Raji (cell line): ENCODE results near the gene SLC27A2.

Experiments used
- POLR2A ChIP-seq: IDR thresholded peaks from 2 replicates; pipeline ENCODE4 v1.6.1; 2011; ENCODE audit warnings: low read depth, low read length, control low read depth; ENCODE audit not compliant: insufficient read depth

Gene SLC27A2

DNA sequence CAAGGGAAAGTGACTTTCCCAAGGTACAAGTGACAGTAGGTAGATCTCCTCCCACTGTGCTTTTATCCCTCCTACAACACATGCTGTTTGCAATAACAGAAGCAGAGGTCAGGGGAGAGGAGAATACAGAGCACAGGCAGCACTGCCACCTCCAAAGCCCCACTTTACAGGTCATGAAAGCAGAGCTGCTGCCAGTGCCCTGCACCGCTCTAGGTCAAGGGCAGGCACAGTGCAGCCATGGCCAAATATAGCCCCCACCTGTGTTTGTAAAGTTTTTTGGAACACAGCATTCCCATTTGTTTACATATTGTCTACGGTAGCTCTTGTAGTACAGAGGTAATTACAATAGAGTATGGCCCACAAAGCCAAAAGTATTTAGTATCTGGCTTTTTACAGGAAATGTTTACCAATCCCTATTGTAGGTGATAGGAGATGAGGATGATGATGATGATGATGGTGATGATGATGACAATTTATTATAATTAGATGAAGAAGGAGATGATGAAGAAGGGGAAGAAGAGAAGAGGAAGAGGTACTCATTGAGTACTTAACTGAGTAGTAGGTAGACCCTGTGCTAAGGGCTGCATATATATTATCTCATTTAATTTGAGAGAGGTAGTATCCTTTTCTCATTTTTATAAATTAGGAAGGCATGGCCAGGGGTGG is 63.1 kb downstream of the SLC27A2 start:
- no peak for TF ChIP-seq POLR2A

DNA sequence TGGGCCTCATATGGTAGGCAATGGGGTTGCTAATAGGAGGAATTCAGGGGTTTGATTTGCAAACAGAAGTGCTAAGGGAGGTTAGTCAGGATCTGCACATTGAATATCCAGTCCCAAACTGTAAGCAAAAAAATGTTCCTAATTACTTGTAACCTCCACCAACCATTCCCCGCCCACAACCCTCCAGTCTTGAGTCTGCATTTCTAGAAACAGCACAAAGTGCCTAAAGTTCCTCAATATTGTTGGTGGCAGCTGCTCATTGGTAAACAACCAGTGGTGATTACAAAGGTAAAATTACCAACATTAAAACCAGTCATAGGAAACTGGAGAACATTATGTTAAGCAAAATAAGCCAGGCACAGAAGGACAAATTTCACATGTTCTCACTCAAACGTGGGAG is 64.6 kb downstream of the SLC27A2 start:
- TF ChIP-seq POLR2A: no peak

DNA sequence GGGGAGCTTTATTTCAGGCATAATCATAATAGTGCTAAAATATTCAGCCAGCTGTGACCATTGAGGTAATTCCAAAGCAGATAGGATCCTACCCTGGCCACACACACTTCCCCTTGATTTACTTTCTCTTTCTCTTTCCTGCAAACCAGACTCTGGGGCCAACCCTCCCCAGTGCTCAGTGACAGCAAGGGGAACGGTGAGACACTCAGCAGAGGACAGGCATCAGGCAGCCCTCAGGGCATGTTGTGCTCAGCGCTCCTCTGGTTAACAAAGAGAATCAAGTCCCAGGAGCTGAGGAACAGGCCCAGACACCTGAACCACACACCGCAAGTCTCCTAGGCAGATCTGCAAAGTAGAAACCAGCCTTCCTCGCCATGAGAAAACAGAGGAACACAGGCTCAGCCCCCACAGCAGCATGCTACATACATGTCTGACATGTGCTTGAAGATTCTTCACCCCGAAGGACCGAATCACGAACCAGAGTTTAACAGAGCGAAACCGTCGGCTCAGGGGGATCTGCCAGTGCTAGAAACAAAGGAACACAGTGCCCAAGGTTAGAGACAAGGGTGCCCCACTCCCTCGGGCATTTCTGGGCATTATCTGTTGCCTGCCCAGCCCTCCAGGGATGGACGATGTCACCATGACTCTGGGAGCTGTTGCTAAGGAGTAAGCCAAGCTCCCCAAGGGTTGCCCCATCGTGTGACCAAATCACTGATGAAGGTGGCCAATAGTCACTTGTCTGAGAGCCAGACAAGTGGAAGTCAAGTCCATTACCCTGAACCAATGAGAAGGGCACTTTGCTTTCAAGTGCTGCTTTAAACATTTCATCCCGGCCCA is 66.0 kb downstream of the SLC27A2 start:
- TF ChIP-seq POLR2A: no peak

DNA sequence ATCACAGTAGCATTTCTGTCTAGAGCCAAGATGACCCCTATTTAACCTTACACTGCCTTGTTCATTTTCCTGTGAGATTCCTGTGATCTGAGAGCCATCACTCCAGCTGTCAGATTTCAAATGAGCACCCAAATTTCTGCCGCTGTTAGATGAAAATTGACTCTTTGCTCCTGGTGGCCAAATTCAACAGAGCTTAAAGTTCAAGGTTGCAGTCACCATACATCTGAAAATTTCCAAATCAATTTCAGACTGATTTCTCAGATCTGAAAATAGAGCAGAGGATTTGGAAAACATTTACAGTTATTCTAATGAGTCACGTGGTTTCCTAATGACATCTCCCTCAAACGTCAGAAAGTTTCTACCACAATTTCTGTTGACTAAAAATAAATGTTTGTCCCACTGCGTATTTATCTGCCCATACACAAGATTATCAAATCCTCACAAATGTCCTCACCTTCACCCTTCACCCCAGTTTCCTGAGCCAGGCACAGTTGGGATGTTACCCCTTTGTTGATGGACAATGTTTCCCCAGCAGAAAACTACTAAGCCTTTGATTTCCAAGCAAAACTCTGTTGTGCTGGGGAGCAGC is 67.1 kb downstream of the SLC27A2 start:
- TF ChIP-seq POLR2A: no peak

DNA sequence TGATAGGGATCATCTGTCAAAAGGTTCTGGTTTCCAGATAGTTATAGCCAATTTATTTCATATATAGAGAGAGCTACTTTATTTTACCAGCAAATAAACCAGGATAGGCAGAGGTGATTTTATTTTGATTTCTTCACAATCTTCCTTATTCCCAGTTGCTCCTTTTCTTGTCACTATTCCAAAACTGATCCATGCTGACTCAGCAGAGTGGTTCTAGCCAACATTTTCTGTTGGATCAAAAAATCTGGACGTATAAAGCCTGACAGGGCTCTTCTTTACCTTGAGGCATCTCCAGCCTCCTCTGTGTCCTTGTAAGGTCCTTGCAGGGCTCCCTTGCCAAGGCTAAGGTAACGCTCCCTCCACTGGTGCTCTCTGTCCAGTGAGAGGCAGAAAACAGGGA is 67.7 kb downstream of the SLC27A2 start:
- TF ChIP-seq POLR2A: no peak

DNA sequence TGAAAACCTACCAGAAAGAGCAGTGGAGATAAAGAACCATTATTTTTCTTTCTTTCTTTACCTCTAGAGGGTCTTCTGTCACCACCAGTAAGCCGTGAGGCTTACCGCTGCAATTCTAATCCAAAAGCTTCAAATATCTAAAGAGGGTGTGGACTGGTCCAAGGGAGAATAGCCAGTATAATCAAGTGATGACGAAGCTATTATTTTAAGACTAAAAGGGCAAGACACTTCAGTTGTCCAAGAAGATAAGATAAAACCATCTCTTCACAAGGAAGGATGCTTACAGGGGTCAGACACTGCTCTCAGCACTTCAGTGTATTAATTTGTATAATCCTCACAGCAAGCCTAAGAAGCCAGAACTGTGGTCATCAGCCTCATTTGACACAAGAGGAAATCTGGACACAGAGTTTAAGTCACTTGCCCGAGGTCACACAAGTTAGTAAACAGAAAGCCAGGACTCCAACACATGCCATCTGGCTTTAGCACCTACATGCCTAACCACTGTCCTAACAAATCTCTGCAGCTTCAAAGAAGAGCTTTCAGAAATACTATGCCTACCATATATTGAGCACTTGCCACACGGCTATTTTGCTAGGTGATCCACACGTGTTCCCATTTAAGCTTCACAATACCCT is 68.9 kb downstream of the SLC27A2 start:
- TF ChIP-seq POLR2A: no peak

DNA sequence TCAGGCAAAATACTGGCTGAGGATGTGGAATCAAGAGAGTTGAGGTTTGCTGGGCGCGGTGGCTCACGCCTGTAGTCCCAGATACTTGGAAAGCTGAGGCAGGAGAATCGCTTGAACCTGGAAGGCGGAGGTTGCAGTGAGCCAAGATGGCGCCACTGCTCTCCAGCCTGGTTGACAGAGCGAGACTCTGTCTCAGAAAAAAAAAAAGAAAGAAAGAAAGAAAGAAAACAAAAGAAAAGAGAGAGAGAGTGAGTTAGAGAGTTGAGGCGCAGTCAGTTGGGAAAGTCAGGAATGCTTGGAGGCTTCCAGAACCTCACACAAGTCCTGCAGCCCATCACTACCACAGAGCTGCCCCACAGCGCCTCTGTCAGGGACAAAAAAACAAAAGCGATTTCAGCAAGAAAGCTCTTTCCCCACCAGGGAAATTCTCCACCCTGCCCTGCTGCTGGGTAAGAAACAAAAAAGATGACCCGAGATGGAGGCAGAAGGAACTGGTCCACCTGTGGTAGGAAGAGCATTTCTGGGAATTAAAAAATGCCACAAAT is 69.7 kb downstream of the SLC27A2 start:
- no peak for TF ChIP-seq POLR2A

DNA sequence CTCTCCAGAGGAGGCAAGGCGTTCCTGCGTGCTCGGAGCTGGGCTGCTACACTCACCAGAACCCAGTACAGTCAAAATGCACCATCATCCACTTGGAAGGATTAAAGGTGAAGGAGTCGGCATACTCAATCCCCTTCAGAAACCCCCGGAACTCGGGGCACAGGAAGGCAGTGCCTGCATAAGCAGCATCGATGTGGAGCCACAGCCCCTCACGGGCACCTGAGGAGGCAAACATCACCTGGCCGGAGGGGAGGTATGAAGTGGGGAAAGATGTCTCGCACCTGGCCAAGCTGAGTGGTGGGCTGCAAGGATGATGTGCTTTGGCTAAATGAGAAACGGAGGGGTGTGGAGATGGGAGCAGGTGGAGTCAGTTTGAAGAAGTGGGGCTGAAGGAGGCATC is 70.6 kb downstream of the SLC27A2 start:
- TF ChIP-seq POLR2A: no peak

DNA sequence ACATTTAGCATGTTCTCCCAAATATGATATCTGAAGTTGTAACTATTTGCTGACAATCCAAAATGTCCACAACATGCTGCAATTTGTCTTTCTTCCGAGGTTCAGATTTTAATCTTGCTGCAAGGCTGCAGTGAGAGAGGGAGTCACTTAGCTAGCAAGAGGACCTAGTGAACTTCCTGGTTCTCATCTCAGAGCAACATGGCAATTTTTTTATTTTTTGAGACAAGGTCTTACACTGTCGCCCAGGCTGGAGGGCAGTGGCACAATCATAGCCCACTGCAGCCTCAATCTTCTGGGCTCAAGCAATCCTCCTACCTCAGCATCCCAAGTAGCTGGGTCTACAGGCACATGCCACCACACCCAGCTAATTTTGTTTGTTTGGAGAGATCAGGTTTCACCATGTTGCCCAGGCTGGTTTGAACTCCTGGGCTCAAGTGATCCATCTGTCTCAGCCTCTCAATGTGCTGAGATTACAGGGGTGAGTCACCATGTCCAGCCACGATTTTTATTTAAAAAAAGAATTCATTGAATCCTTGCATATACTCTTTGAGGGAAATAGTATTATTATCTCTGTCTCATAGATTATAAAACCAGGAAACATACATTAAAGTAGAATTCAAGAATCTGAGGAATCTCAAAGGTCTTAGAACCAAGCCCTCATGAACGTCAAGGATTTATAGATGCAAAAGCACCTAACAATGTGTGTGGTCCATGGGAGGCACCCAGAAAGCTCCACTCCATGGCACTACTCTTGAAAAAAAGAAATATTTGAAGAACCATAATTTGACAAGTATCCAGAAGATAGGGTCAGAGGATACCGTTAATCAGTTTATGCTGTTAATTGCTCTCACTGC is 74.4 kb downstream of the SLC27A2 start:
- TF ChIP-seq POLR2A: no peak

DNA sequence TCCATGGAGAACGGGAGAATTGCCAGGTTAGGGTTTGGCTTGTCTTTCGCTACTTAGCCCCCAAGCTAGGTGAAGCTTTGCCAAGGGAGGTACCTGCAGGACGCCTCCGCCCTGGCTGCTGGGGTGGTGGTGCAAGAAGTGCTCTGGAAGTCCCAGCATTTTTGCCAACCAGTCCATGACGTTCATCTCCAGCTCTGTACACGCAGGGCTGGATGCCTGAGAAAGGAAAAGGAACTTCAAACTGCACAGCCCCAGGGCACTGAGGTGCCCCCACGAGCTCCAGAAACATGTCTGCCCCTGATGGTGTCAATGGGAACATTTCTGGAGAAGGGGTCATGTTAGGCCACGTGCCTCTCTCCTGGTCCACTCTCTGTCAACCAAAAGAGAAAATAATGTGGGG is 75.3 kb downstream of the SLC27A2 start:
- TF ChIP-seq POLR2A: no peak

DNA sequence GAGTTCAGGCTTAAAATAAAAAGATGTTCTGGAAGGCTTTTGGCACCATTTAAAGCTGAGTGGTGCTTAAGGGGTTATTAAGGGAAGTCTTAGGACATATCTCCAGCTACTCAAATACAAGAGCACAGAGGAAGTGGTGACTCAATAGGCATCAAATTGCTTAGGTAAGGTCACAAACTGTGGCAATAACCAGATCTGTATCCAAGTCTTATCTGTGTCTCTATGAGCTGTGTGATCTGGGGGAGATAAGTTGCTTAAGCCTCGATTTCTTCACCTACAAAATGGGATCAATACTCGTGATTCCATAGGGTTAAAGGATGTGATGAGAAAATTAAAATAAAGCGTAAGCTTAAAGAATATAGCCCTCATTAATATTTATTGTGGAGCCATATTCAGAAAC is 75.9 kb downstream of the SLC27A2 start:
- TF ChIP-seq POLR2A: no peak

DNA sequence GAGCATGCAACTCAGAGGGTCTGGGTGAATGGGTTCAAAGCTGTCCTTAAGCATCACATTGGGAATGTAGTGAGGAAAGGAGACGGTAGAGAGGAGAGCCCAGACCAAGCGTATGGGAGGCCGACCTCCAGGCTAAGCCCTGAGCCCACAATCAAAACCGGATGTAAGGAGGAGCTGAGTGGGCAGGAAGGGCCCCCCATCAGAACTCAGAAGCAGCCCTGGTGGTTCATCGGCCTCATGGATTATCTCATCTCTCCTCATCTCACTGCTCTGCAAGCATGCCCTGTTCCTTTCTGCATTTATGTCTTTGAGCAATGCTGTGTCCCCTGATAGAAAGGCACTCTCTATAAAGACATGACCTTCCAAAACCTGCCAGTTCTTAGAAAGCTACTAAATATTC is 77.3 kb downstream of the SLC27A2 start:
- TF ChIP-seq POLR2A: no peak

DNA sequence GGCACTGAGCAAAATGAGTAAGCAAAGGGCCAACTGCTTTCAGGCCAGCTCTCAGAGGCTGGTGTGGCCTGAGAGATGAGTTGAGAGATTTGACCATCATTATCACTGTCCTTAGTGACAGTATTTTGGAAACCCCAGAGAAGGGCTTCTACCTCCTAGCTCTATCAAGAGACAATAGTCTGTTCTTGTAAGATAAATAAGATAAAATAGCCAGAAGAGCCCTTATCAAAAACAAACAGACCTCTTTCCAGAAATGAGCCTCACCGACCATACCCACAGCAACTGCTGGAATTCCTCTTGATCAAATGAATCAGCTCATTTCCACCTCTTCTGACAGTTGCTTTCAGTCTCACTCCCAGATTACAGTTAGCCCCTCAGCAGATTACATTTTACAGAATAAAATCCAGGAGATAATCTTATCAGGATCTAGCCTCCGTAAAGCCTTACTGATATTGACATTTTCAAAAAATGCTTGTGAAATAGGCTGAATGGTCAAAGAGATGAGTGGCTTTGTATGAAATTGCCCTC is 79.0 kb downstream of the SLC27A2 start:
- TF ChIP-seq POLR2A: no peak

DNA sequence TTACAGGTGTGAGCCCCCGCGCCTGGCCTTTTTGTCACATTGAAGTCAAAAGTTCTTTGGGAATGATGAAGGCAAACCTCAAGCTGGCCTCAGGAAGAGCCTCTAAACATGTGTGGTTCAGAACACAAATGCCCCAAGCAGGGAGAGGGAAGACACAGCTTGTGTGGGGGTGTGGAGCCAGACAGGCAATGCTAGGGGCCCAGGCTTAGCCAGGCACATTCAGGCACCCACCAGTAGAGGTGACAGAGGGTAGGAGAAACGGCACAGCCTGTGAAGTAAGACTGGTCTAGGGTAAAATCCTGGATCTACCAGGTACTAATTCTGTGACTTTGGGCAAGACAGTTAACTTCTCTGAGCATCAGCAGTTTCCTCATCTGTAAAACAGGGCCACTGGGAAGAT is 80.0 kb downstream of the SLC27A2 start:
- TF ChIP-seq POLR2A: no peak
